B cell (primary cell): ENCODE measurements around the gene DGKA.

Source experiments
- CTCF ChIP-seq: fragments of 200-600 bp; IDR thresholded peaks from one replicate; pipeline ENCODE4 v1.8.0; 2022; ENCODE audit warnings: antibody characterized with exemption, mild to moderate bottlenecking
- EZH2 ChIP-seq: IDR thresholded peaks from 2 replicates; pipeline ENCODE4 v1.6.1; 2012; ENCODE audit warnings: borderline replicate concordance, low read depth, mild to moderate bottlenecking, moderate library complexity, low read length; ENCODE audit not compliant: insufficient read depth, poor library complexity, severe bottlenecking

GRCh38 chr12:55974308-55974730, 43.4 kb downstream of the DGKA start:
- TF ChIP-seq CTCF: no peak
- no peak for TF ChIP-seq EZH2
